SK-N-SH treated with all-trans-retinoic acid at 6 μM for 48 hours (cell line): ENCODE results near the gene TRRAP.

ENCODE experiments used
- ARNTL ChIP-seq: fragments of 450-650 bp; formaldehyde crosslinking; IDR thresholded peaks from 2 replicates; pipeline ENCODE4 v1.5.0; 2020; ENCODE audit warnings: low read depth, mild to moderate bottlenecking, moderate library complexity, borderline replicate concordance
- CSDC2 ChIP-seq: fragments of 250-450 bp; sonication (Bioruptor Pico); IDR thresholded peaks from 2 replicates; pipeline ENCODE4 v1.5.0; 2020; ENCODE audit warnings: mild to moderate bottlenecking, moderate library complexity
- CSRNP3 ChIP-seq: fragments of 250-450 bp; sonication (Bioruptor Pico); IDR thresholded peaks from 2 replicates; pipeline ENCODE4 v1.5.1; 2021; ENCODE audit warnings: mild to moderate bottlenecking, moderate library complexity
- OSR1 ChIP-seq: fragments of 250-450 bp; sonication (Bioruptor Pico); IDR thresholded peaks from 2 replicates; pipeline ENCODE4 v1.8.0; 2022; ENCODE audit warnings: moderate library complexity, mild to moderate bottlenecking, inconsistent platforms
- PATZ1 ChIP-seq: fragments of 250-450 bp; sonication (Bioruptor Pico); IDR thresholded peaks from 2 replicates; pipeline ENCODE4 v1.8.0; 2020; ENCODE audit warnings: mild to moderate bottlenecking, moderate library complexity, borderline replicate concordance
- PPARA ChIP-seq: fragments of 250-450 bp; sonication (Bioruptor Pico); IDR thresholded peaks from 2 replicates; pipeline ENCODE4 v1.5.0; 2020; ENCODE audit warnings: mild to moderate bottlenecking, borderline replicate concordance
- RARB ChIP-seq: fragments of 250-450 bp; sonication (Bioruptor Pico); IDR thresholded peaks from 2 replicates; pipeline ENCODE4 v1.8.0; 2021; ENCODE audit warnings: mild to moderate bottlenecking, moderate library complexity
- SNAI2 ChIP-seq: fragments of 250-450 bp; sonication (Bioruptor Pico); IDR thresholded peaks from 2 replicates; pipeline ENCODE4 v1.5.0; 2020; ENCODE audit warnings: mild to moderate bottlenecking, moderate library complexity
- TOX ChIP-seq: fragments of 250-450 bp; sonication (Bioruptor Pico); IDR thresholded peaks from 2 replicates; pipeline ENCODE4 v1.8.0; 2021; ENCODE audit warnings: mild to moderate bottlenecking, moderate library complexity, borderline replicate concordance
- TSHZ2 ChIP-seq: fragments of 250-450 bp; sonication (Bioruptor Pico); IDR thresholded peaks from 2 replicates; pipeline ENCODE4 v1.5.0; 2020; ENCODE audit warnings: mild to moderate bottlenecking, moderate library complexity
- ZC3H10 ChIP-seq: fragments of 250-450 bp; sonication (Bioruptor Pico); IDR thresholded peaks from 2 replicates; pipeline ENCODE4 v1.5.1; 2021; ENCODE audit warnings: mild to moderate bottlenecking, moderate library complexity
- ZFP30 ChIP-seq: fragments of 450-650 bp; formaldehyde crosslinking; IDR thresholded peaks from 2 replicates; pipeline ENCODE4 v1.5.0; 2022; ENCODE audit warnings: mild to moderate bottlenecking, moderate library complexity

- TF ChIP-seq PATZ1 (CRISPR knock-in tag) (no peak), PPARA (no peak), ZFP30 (no peak), CSDC2 (CRISPR knock-in tag) (no peak), CSRNP3 (no peak), RARB (CRISPR knock-in tag) (no peak), OSR1 (CRISPR knock-in tag) (no peak), ARNTL (CRISPR knock-in tag) (no peak), TSHZ2 (CRISPR knock-in tag) (no peak), ZC3H10 (no peak), TOX (CRISPR knock-in tag) (no peak), SNAI2 (CRISPR knock-in tag) (no peak)
Observed at GRCh38 chr7:99050971-99051370, 172.6 kb downstream of the TRRAP start.
